GM23338 (cell line): ENCODE data around the gene CACNA1C. TPM values are rescaled to one million over a fixed set of nuclear protein-coding genes. Genes with fewer than 3 reads are reported as not detected.

ENCODE experiments used
- ATAC-seq: fragments of 200-7000 bp; cut with Tn5 transposase; 3 replicates; pipeline ENCODE4 v1.9.1; 2020
- DNase-seq: peaks from one replicate; pipeline ENCODE4 v3.0.0-alpha.2; 2015; ENCODE audit warnings: low spot score
- H2AFZ ChIP-seq: fragments of 200-600 bp; sonication (generic); 2 replicates; pipeline ENCODE4 v1.8.0; 2016; ENCODE audit warnings: antibody characterized with exemption, mild to moderate bottlenecking, moderate library complexity
- H3F3A ChIP-seq: fragments of 200-600 bp; sonication (generic); replicated peaks from 2 replicates; pipeline ENCODE4 v1.8.0; 2017; ENCODE audit warnings: antibody characterized with exemption, mixed run types, low read depth
- H3K27ac ChIP-seq: fragments of 200-600 bp; sonication (generic); 2 replicates; pipeline ENCODE4 v1.6.1; 2016; ENCODE audit warnings: low read depth
- H3K27me3 ChIP-seq: fragments of 200-600 bp; sonication (generic); 2 replicates; pipeline ENCODE4 v1.8.0; 2016; ENCODE audit warnings: mild to moderate bottlenecking, mixed run types, moderate library complexity; ENCODE audit not compliant: insufficient read depth
- H3K36me3 ChIP-seq: fragments of 200-600 bp; sonication (generic); 2 replicates; pipeline ENCODE4 v1.8.0; 2016; ENCODE audit warnings: mild to moderate bottlenecking; ENCODE audit not compliant: insufficient read depth
- H3K4me1 ChIP-seq: fragments of 200-600 bp; sonication (generic); 2 replicates; pipeline ENCODE4 v1.8.0; 2016; ENCODE audit warnings: mild to moderate bottlenecking, moderate library complexity; ENCODE audit not compliant: insufficient read depth
- H3K4me2 ChIP-seq: fragments of 200-600 bp; sonication (generic); 2 replicates; pipeline ENCODE4 v1.7.1; 2017; ENCODE audit warnings: mixed run types
- H3K4me3 ChIP-seq: fragments of 200-600 bp; sonication (generic); 2 replicates; pipeline ENCODE4 v1.6.1; 2016; ENCODE audit warnings: mixed run types
- H3K79me2 ChIP-seq: fragments of 200-600 bp; sonication (generic); replicated peaks from 2 replicates; pipeline ENCODE4 v1.8.0; 2017; ENCODE audit warnings: mild to moderate bottlenecking; ENCODE audit not compliant: insufficient read depth
- H3K9me2 ChIP-seq: fragments of 200-600 bp; sonication (generic); 2 replicates; pipeline ENCODE4 v1.8.0; 2017; ENCODE audit not compliant: insufficient read depth
- H4K20me1 ChIP-seq: fragments of 200-600 bp; sonication (generic); replicated peaks from 2 replicates; pipeline ENCODE4 v1.8.0; 2017; ENCODE audit warnings: mild to moderate bottlenecking; ENCODE audit not compliant: insufficient read depth
- H3K27ac Mint-ChIP-seq: 2 replicates; pipeline ENCODE4 v1.8.0; 2020; ENCODE audit warnings: inconsistent platforms, mild to moderate bottlenecking, moderate library complexity, mixed read lengths
- H3K27me3 Mint-ChIP-seq: 3 replicates; pipeline ENCODE4 v1.8.0; 2022; ENCODE audit warnings: low read depth, mild to moderate bottlenecking, moderate library complexity, mixed read lengths, inconsistent platforms; ENCODE audit not compliant: insufficient read depth, poor library complexity
- H3K36me3 Mint-ChIP-seq: 3 replicates; pipeline ENCODE4 v1.8.0; 2021; ENCODE audit warnings: low read depth, mild to moderate bottlenecking, inconsistent platforms, moderate library complexity, mixed read lengths
- H3K4me1 Mint-ChIP-seq: 3 replicates; pipeline ENCODE4 v1.8.0; 2020; ENCODE audit warnings: mild to moderate bottlenecking, inconsistent platforms, mixed read lengths
- H3K4me3 Mint-ChIP-seq: 3 replicates; pipeline ENCODE4 v1.8.0; 2021; ENCODE audit warnings: moderate library complexity, mild to moderate bottlenecking, inconsistent platforms, mixed read lengths
- H3K9me3 Mint-ChIP-seq: 3 replicates; pipeline ENCODE4 v1.8.0; 2020; ENCODE audit warnings: moderate library complexity, mild to moderate bottlenecking, inconsistent platforms, mixed read lengths
- CTCF ChIP-seq, 2 experiments: fragments of 200-600 bp in 1 of 2; sonication (generic) in 1 of 2; conservative IDR thresholded peaks; 2 replicates each; pipeline versions ENCODE4 v1.5.1 to v1.6.1; 2016 to 2017; ENCODE audit warnings: antibody characterized with exemption in 2 of 2, low read depth in 2 of 2, mild to moderate bottlenecking in 2 of 2, moderate library complexity in 1 of 2
- EZH2 ChIP-seq: fragments of 200-600 bp; sonication (generic); IDR thresholded peaks from one replicate; pipeline ENCODE4 v1.8.0; 2017; ENCODE audit warnings: antibody characterized with exemption, mild to moderate bottlenecking, low read depth; ENCODE audit not compliant: unreplicated experiment
- EZH2phosphoT487 ChIP-seq: fragments of 200-600 bp; sonication (generic); IDR thresholded peaks from one replicate; pipeline ENCODE4 v1.8.1; 2018; ENCODE audit warnings: antibody characterized with exemption; ENCODE audit not compliant: unreplicated experiment
- JUNB ChIP-seq: IDR thresholded peaks from one replicate; pipeline ENCODE4 v1.6.1; 2016; ENCODE audit warnings: antibody characterized with exemption; ENCODE audit not compliant: unreplicated experiment
- STAT1 ChIP-seq: IDR thresholded peaks from one replicate; pipeline ENCODE4 v1.6.1; 2016; ENCODE audit warnings: antibody characterized with exemption; ENCODE audit not compliant: unreplicated experiment
- ZNF114 ChIP-seq: fragments of 250-450 bp; sonication (Bioruptor Pico); IDR thresholded peaks from 2 replicates; pipeline ENCODE4 v1.5.0; 2020; ENCODE audit warnings: mild to moderate bottlenecking, moderate library complexity
- ZNF462 ChIP-seq: fragments of 250-450 bp; sonication (Bioruptor Pico); IDR thresholded peaks from 2 replicates; pipeline ENCODE4 v1.5.0; 2020; ENCODE audit warnings: mild to moderate bottlenecking, moderate library complexity
- polyA plus RNA-seq: library from polyadenylated mRNA; unstranded; fragments of >200 nt; fragmentation: Nextera tagmentation; extraction: Ambion mirVana; gene quantifications from 2 replicates; pipeline ENCODE4 v1.2.1, GENCODE V29; 2016
- total RNA-seq: library from RNA; depleted of rRNA; stranded (reverse); fragments of >200 nt; shearing (Covaris generic); gene quantifications from 2 replicates; pipeline ENCODE4 v1.2.3, GENCODE V29; 2014

The CACNA1C gene
- total and polyA plus RNA-seq, 2 experiments from 2014 or later: 0.78 to 2.1 TPM

GRCh38 chr12:2463719-2464118 lies 410.9 kb downstream of the CACNA1C start (continued):
- TF ChIP-seq ZNF462 (CRISPR knock-in tag) (no peak), EZH2 (no peak)

GRCh38 chr12:2465681-2466080 lies 412.9 kb downstream of the CACNA1C start:
- Histone ChIP-seq H3K4me3 (no peak overlapping the region), H3F3A (no peaks in the 10 kb centered on the region), H3K4me2 (no peak overlapping the region), H3K9me2 (no peaks in the 10 kb centered on the region), H3K4me1 (no peaks in the 10 kb centered on the region), H3K36me3 (no peaks in the 10 kb centered on the region), H2AFZ (no peak overlapping the region), H3K79me2 (no peaks in the 10 kb centered on the region), H4K20me1 (no peaks in the 10 kb centered on the region), H3K27me3 (no peaks in the 10 kb centered on the region), H3K27ac (no peak overlapping the region)
- Mint-ChIP-seq H3K4me1 (peaks cover 2% of the 10 kb centered on the region; the same call in 2 of the 3 replicates), H3K27ac (no peak overlapping the region), H3K4me3 (no peak overlapping the region), H3K36me3 (no peaks in the 10 kb centered on the region), H3K27me3 (no peaks in the 10 kb centered on the region), H3K9me3 (no peaks in the 10 kb centered on the region)
- ATAC-seq (no peak), DNase-seq (no peak)
- TF ChIP-seq ZNF114: no peak
- no peak for TF ChIP-seq ZNF462 (CRISPR knock-in tag)
- no peak for TF ChIP-seq EZH2phosphoT487
- TF ChIP-seq EZH2: no peak
- no peak for TF ChIP-seq JUNB
- TF ChIP-seq STAT1: no peak
- TF ChIP-seq CTCF (conservative IDR thresholded peaks at IDR 0.05; ENCODE audit: low read depth in 2 of 2): no peak
